HepG2 (cell line): ENCODE data around the gene PPP4R4. TPM values are rescaled to one million over a fixed set of nuclear protein-coding genes. Genes with fewer than 3 reads are reported as not detected.

Source experiments
- NFE2 ChIP-seq: sonication (generic); formaldehyde crosslinking; IDR thresholded peaks from 2 replicates; pipeline ENCODE4 v1.4.0; 2020; ENCODE audit warnings: missing genetic modification reagents
- SKIL ChIP-seq: sonication (generic); formaldehyde crosslinking; IDR thresholded peaks from 2 replicates; pipeline ENCODE4 v1.8.0; 2022; ENCODE audit warnings: missing genetic modification reagents, mild to moderate bottlenecking, moderate library complexity, borderline replicate concordance
- ZNF441 ChIP-seq: sonication (generic); formaldehyde crosslinking; IDR thresholded peaks from 2 replicates; pipeline ENCODE4 v1.7.0; 2021; ENCODE audit warnings: missing genetic modification reagents, borderline replicate concordance
- ZNF567 ChIP-seq: sonication (generic); formaldehyde crosslinking; IDR thresholded peaks from 2 replicates; pipeline ENCODE4 v1.8.1; 2023; ENCODE audit warnings: mild to moderate bottlenecking, missing genetic modification reagents, borderline replicate concordance
- polyA plus RNA-seq, 8 experiments: library from polyadenylated mRNA; depleted of rRNA in 3 of 8; stranded (reverse) in 7 of 8; unstranded in 1 of 8; fragments of >200 nt; fragmentation: Illumina TruSeq in 4 of 8; extraction: Trizol in 4 of 8; gene quantifications; 2 replicates each; pipeline versions ENCODE4 v1.2.1 to v1.2.3, GENCODE V29; 2011 to 2016; ENCODE audit warnings: low read depth in 4 of 8, missing spikeins in 1 of 8, mixed read lengths in 1 of 8; ENCODE audit not compliant: insufficient read depth in 1 of 8
- total RNA-seq, 5 experiments: library from RNA; depleted of rRNA; stranded (reverse); fragments of >200 nt; fragmentation: Illumina TruSeq; extraction: Trizol; gene quantifications; 2 replicates each; pipeline ENCODE4 v1.2.3, GENCODE V29; 2016; ENCODE audit warnings: low read depth in 1 of 5
- TF ChIP-seq, protein P1 (sequence below), 2 experiments: fragments of 450-650 bp in 1 of 2; sonication (generic) in 1 of 2; formaldehyde crosslinking in 1 of 2; IDR thresholded peaks; 2 replicates each; pipeline versions ENCODE4 v1.6.1 to v1.8.0; 2016 to 2022; ENCODE audit warnings: antibody characterized with exemption in 1 of 2, mild to moderate bottlenecking in 1 of 2, missing genetic modification reagents in 1 of 2
- TF ChIP-seq, protein P2 (sequence below): sonication (generic); formaldehyde crosslinking; IDR thresholded peaks from one replicate; pipeline ENCODE4 v1.5.1; 2020; ENCODE audit warnings: mild to moderate bottlenecking, missing genetic modification reagents; ENCODE audit errors: not compliant biosample characterization
- TF ChIP-seq, protein P3 (sequence below): IDR thresholded peaks from 2 replicates; pipeline ENCODE4 v1.6.1; 2016; ENCODE audit warnings: mild to moderate bottlenecking, missing biosample characterization, missing genetic modification reagents

PPP4R4 gene
- total and polyA plus RNA-seq, 2 of the 13 experiments (the other 11 are each of a cell fraction or from before 2014, with no cell fraction given): 9.5 to 19.8 TPM

- TF ChIP-seq SKIL (no peak), ZNF567 (no peak; the same call in 1 of the 2 replicates), NFE2 (CRISPR knock-in tag) (peak; percentile 6; the same call in 1 of the 2 replicates), ZNF441 (peak; percentile 85)
- TF ChIP-seq, protein P1, sequence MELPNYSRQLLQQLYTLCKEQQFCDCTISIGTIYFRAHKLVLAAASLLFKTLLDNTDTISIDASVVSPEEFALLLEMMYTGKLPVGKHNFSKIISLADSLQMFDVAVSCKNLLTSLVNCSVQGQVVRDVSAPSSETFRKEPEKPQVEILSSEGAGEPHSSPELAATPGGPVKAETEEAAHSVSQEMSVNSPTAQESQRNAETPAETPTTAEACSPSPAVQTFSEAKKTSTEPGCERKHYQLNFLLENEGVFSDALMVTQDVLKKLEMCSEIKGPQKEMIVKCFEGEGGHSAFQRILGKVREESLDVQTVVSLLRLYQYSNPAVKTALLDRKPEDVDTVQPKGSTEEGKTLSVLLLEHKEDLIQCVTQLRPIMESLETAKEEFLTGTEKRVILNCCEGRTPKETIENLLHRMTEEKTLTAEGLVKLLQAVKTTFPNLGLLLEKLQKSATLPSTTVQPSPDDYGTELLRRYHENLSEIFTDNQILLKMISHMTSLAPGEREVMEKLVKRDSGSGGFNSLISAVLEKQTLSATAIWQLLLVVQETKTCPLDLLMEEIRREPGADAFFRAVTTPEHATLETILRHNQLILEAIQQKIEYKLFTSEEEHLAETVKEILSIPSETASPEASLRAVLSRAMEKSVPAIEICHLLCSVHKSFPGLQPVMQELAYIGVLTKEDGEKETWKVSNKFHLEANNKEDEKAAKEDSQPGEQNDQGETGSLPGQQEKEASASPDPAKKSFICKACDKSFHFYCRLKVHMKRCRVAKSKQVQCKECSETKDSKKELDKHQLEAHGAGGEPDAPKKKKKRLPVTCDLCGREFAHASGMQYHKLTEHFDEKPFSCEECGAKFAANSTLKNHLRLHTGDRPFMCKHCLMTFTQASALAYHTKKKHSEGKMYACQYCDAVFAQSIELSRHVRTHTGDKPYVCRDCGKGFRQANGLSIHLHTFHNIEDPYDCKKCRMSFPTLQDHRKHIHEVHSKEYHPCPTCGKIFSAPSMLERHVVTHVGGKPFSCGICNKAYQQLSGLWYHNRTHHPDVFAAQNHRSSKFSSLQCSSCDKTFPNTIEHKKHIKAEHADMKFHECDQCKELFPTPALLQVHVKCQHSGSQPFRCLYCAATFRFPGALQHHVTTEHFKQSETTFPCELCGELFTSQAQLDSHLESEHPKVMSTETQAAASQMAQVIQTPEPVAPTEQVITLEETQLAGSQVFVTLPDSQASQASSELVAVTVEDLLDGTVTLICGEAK (IDR thresholded peaks at IDR 0.05): no peak
- TF ChIP-seq, protein P1 (CRISPR knock-in tag; IDR thresholded peaks at IDR 0.05): no peak
- TF ChIP-seq, protein P2, sequence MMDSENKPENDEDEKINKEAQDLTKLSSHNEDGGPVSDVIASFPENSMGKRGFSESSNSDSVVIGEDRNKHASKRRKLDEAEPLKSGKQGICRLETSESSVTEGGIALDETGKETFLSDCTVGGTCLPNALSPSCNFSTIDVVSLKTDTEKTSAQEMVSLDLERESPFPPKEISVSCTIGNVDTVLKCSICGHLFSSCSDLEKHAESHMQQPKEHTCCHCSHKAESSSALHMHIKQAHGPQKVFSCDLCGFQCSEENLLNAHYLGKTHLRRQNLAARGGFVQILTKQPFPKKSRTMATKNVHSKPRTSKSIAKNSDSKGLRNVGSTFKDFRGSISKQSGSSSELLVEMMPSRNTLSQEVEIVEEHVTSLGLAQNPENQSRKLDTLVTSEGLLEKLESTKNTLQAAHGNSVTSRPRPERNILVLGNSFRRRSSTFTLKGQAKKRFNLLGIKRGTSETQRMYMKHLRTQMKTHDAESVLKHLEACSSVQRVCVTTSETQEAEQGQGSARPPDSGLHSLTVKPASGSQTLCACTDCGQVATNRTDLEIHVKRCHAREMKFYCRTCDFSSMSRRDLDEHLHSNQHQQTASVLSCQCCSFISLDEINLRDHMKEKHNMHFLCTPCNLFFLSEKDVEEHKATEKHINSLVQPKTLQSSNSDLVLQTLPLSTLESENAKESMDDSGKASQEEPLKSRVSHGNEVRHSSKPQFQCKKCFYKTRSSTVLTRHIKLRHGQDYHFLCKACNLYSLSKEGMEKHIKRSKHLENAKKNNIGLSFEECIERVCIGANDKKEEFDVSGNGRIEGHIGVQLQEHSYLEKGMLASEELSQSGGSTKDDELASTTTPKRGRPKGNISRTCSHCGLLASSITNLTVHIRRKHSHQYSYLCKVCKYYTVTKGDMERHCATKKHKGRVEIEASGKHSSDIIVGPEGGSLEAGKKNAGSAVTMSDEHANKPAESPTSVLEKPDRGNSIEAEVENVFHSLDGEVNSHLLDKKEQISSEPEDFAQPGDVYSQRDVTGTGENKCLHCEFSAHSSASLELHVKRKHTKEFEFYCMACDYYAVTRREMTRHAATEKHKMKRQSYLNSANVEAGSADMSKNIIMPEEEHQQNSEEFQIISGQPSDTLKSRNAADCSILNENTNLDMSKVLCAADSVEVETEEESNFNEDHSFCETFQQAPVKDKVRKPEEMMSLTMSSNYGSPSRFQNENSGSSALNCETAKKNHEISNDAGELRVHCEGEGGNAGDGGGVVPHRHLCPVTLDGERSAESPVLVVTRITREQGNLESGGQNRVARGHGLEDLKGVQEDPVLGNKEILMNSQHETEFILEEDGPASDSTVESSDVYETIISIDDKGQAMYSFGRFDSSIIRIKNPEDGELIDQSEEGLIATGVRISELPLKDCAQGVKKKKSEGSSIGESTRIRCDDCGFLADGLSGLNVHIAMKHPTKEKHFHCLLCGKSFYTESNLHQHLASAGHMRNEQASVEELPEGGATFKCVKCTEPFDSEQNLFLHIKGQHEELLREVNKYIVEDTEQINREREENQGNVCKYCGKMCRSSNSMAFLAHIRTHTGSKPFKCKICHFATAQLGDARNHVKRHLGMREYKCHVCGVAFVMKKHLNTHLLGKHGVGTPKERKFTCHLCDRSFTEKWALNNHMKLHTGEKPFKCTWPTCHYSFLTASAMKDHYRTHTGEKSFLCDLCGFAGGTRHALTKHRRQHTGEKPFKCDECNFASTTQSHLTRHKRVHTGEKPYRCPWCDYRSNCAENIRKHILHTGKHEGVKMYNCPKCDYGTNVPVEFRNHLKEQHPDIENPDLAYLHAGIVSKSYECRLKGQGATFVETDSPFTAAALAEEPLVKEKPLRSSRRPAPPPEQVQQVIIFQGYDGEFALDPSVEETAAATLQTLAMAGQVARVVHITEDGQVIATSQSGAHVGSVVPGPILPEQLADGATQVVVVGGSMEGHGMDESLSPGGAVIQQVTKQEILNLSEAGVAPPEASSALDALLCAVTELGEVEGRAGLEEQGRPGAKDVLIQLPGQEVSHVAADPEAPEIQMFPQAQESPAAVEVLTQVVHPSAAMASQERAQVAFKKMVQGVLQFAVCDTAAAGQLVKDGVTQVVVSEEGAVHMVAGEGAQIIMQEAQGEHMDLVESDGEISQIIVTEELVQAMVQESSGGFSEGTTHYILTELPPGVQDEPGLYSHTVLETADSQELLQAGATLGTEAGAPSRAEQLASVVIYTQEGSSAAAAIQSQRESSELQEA (CRISPR knock-in tag): peak; percentile 26
- TF ChIP-seq, protein P3, sequence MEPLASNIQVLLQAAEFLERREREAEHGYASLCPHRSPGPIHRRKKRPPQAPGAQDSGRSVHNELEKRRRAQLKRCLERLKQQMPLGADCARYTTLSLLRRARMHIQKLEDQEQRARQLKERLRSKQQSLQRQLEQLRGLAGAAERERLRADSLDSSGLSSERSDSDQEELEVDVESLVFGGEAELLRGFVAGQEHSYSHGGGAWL (CRISPR knock-in tag): no peak
These were observed 118.9 kb downstream of the PPP4R4 start, which contains the start of gene SERPINA10 (continued) for GRCh38 chr14:94292872-94293577.
